Endothelial cell of umbilical vein (primary cell): Measurements from ENCODE around the gene LYRM1. TPM values are rescaled to one million over a fixed set of nuclear protein-coding genes. Genes with fewer than 3 reads are reported as not detected.

Experiments used
- BruUV-seq: library from RNA; stranded (reverse); fragments of 400-500 nt; replicated peaks from 2 replicates; lab custom pipeline; 2021; lab: Mats Ljungman, UMichigan
- CTCF ChIA-PET: fragments of 300-600, 350-600 bp; sonication (Branson Sonifier 250); formaldehyde crosslinking; loops from one replicate; lab custom pipeline; 2021; ENCODE audit warnings: antibody characterized with exemption, inconsistent platforms; lab: Charles Lee
- POLR2A ChIA-PET: fragments of 300-600, 350-600 bp; sonication (Branson Sonifier 250); formaldehyde crosslinking; loops from one replicate; lab custom pipeline; 2021; ENCODE audit warnings: antibody characterized with exemption, inconsistent platforms; lab: Charles Lee
- DNase-seq: peaks from one replicate; pipeline ENCODE4 v3.0.0-alpha.2; 2011; ENCODE audit warnings: low read depth, low spot score
- FAIRE-seq: peaks from 2 replicates; lab custom pipeline; 2011; peaks lifted over from hg19 to GRCh38; lab: Jason Lieb, UNC
- H2AFZ ChIP-seq: 2 replicates; pipeline ENCODE4 v1.6.0; 2012; ENCODE audit warnings: low read depth, low read length, control low read depth, inconsistent platforms
- H3K27ac ChIP-seq: 2 replicates; pipeline ENCODE4 v1.5.1; 2011; ENCODE audit warnings: low read depth, mild to moderate bottlenecking, control low read depth, low read length, moderate library complexity; ENCODE audit not compliant: insufficient read depth
- H3K27me3 ChIP-seq, 2 experiments: 2 replicates each; pipeline versions ENCODE4 v1.6.0 to v1.6.1; 2011; ENCODE audit warnings: low read length in 2 of 2, mixed read lengths in 1 of 2; ENCODE audit not compliant: control insufficient read depth in 2 of 2, insufficient read depth in 2 of 2
- H3K36me3 ChIP-seq, 2 experiments: 2 replicates in 1 of 2; 3 replicates in 1 of 2; pipeline ENCODE4 v1.5.1; 2011; ENCODE audit warnings: low read length in 2 of 2, mild to moderate bottlenecking in 1 of 2, moderate library complexity in 1 of 2; ENCODE audit not compliant: control insufficient read depth in 2 of 2, insufficient read depth in 2 of 2; ENCODE audit errors: extremely low read depth in 1 of 2
- H3K4me1 ChIP-seq: 3 replicates; pipeline ENCODE4 v1.5.1; 2011; ENCODE audit warnings: mild to moderate bottlenecking, low read length; ENCODE audit not compliant: control insufficient read depth, insufficient read depth; ENCODE audit errors: extremely low read depth
- H3K4me2 ChIP-seq: 2 replicates; pipeline ENCODE4 v1.6.1; 2011; ENCODE audit warnings: low read length, control low read depth, mixed read lengths; ENCODE audit not compliant: insufficient read depth
- H3K4me3 ChIP-seq, 3 experiments: fragments of 200-600 bp in 1 of 3; sonication (generic), shearing (Covaris generic) in 1 of 3; replicated peaks in 1 of 3; 2 replicates each; pipeline ENCODE4 v1.5.1; 2011 to 2016; ENCODE audit warnings: control low read depth in 3 of 3, low read length in 3 of 3, mild to moderate bottlenecking in 2 of 3, inconsistent platforms in 1 of 3, low read depth in 1 of 3, moderate library complexity in 1 of 3; ENCODE audit not compliant: insufficient read depth in 1 of 3
- H3K79me2 ChIP-seq: 2 replicates; pipeline ENCODE4 v1.6.0; 2012; ENCODE audit warnings: low read length, inconsistent platforms; ENCODE audit not compliant: control insufficient read depth, insufficient read depth
- H3K9ac ChIP-seq: replicated peaks from 2 replicates; pipeline ENCODE3; 2011; ENCODE audit warnings: low read length, control low read depth; ENCODE audit not compliant: insufficient read depth; ENCODE audit errors: extremely low read depth
- H3K9me1 ChIP-seq: replicated peaks from 3 replicates; pipeline ENCODE4 v1.6.0; 2011; ENCODE audit warnings: mild to moderate bottlenecking, low read length; ENCODE audit not compliant: control insufficient read depth, insufficient read depth; ENCODE audit errors: extremely low read depth
- H3K9me3 ChIP-seq: replicated peaks from 2 replicates; pipeline ENCODE4 v1.5.1; 2012; ENCODE audit warnings: low read length, inconsistent platforms; ENCODE audit not compliant: control insufficient read depth, insufficient read depth
- H4K20me1 ChIP-seq: replicated peaks from 2 replicates; pipeline ENCODE3; 2011; ENCODE audit warnings: mild to moderate bottlenecking, low read length; ENCODE audit not compliant: control insufficient read depth, insufficient read depth; ENCODE audit errors: extremely low read depth
- CTCF ChIP-seq, 2 donors: IDR thresholded peaks; 1 replicate in 1 of 2; 2 replicates in 1 of 2; pipeline ENCODE4 v1.5.1; 2011; ENCODE audit warnings: low read length in 2 of 2, mild to moderate bottlenecking in 2 of 2, moderate library complexity in 2 of 2, control low read depth in 1 of 2, inconsistent platforms in 1 of 2, low read depth in 1 of 2; ENCODE audit not compliant: insufficient read depth in 1 of 2; ENCODE audit errors: extremely low read depth in 1 of 2
- EZH2 ChIP-seq: IDR thresholded peaks from 2 replicates; pipeline ENCODE4 v1.6.1; 2012; ENCODE audit warnings: borderline replicate concordance, low read depth, mild to moderate bottlenecking, moderate library complexity, low read length, inconsistent platforms; ENCODE audit not compliant: severe bottlenecking
- FOS ChIP-seq: IDR thresholded peaks from 2 replicates; pipeline ENCODE4 v1.6.1; 2011; ENCODE audit warnings: mild to moderate bottlenecking, low read length, moderate library complexity, borderline replicate concordance; ENCODE audit not compliant: insufficient read depth
- GATA2 ChIP-seq: IDR thresholded peaks from 2 replicates; pipeline ENCODE4 v1.7.0; 2011; ENCODE audit warnings: low read depth, mild to moderate bottlenecking, moderate library complexity, mixed read lengths, low read length; ENCODE audit not compliant: insufficient read length, insufficient read depth
- JUN ChIP-seq: IDR thresholded peaks from 2 replicates; pipeline ENCODE4 v1.6.1; 2011; ENCODE audit warnings: borderline replicate concordance, low read depth; ENCODE audit not compliant: insufficient read length, insufficient read depth
- MAX ChIP-seq: IDR thresholded peaks from 2 replicates; pipeline ENCODE4 v1.6.1; 2011; ENCODE audit not compliant: insufficient read depth, insufficient read length
- MYC ChIP-seq: IDR thresholded peaks from one replicate; pipeline ENCODE4 v1.6.1; 2011; ENCODE audit warnings: mild to moderate bottlenecking, low read depth, low read length
- POLR2A ChIP-seq: IDR thresholded peaks from 2 replicates; pipeline ENCODE4 v1.6.1; 2012; ENCODE audit warnings: low read depth, mild to moderate bottlenecking, control low read depth, low read length
- POLR2AphosphoS5 ChIP-seq: IDR thresholded peaks from 2 replicates; pipeline ENCODE4 v1.6.1; 2012; ENCODE audit warnings: low read depth, mild to moderate bottlenecking, control low read depth, low read length, moderate library complexity; ENCODE audit not compliant: insufficient read depth
- dilution Hi-C: fragments of 300-500 bp; cut with MboI; formaldehyde crosslinking; loops from one replicate; pipeline ENCODE4 v1.15.0; 2019; ENCODE audit warnings: low sequenced_read_pairs; ENCODE audit not compliant: extremely low pct_ligation_motif_present
- intact Hi-C: fragments of 100-400 bp; cut with micrococcal nuclease; formaldehyde crosslinking; loops from one replicate; pipeline ENCODE4 v1.10.0; 2022
- polyA plus RNA-seq, 4 experiments: library from polyadenylated mRNA; depleted of rRNA in 3 of 4; stranded (reverse) in 3 of 4; unstranded in 1 of 4; fragments of >200 nt; gene quantifications; 2 replicates each; pipeline versions ENCODE4 v1.2.1 to v1.2.3, GENCODE V29; 2011 to 2012; ENCODE audit warnings: missing spikeins in 1 of 4
- total RNA-seq: library from RNA; stranded (reverse); gene quantifications from 2 replicates; pipeline ENCODE4 v1.2.3, GENCODE V29; 2021

LYRM1 gene
- total and polyA plus RNA-seq, 2 donors (not counting 3 experiments of a cell fraction or from before 2014, with no cell fraction given), result 20.4 to 28.4 TPM

- DNase-seq (no peak), FAIRE-seq (no peak)
- no peak overlapping the region for H3K27ac ChIP-seq
- no peaks in the 10 kb centered on the region for H3K9me3 ChIP-seq
- intact Hi-C loops (no loop called here), dilution Hi-C loops (no loop called here)
- no peak overlapping the region for H3K4me2 ChIP-seq
- BruUV-seq, result no TSS peak
- no peaks in the 10 kb centered on the region for H3K79me2 ChIP-seq
- no peaks in the 10 kb centered on the region for H3K36me3 ChIP-seq
- no peak overlapping the region for H3K9ac ChIP-seq
- H3K4me1 ChIP-seq, result no peaks in the 10 kb centered on the region
- H3K4me3 ChIP-seq, result no peak overlapping the region
- H2AFZ ChIP-seq, result no peak overlapping the region
- TF ChIP-seq CTCF (IDR thresholded peaks at IDR 0.05; ENCODE audit: extremely low read depth in 1 of 2, insufficient read depth in 1 of 2, low read depth in 1 of 2, low read length in 2 of 2) (no peak), FOS (no peak), EZH2 (no peak), GATA2 (no peak), POLR2A (no peak), MAX (no peak), MYC (no peak), POLR2AphosphoS5 (no peak), JUN (no peak)
- ChIA-PET POLR2A (no interaction called here), CTCF (interaction anchor here (0.8 kb wide), 1 partner anchor 14 kb away, joined by 3 read pairs; no protein-coding TSS in a partner anchor)
- H3K27me3 ChIP-seq, result no peaks in the 10 kb centered on the region
- no peaks in the 10 kb centered on the region for H4K20me1 ChIP-seq
- no peaks in the 10 kb centered on the region for H3K9me1 ChIP-seq
Observed at GRCh38 chr16:20968765-20969164, 68.2 kb downstream of the LYRM1 start.
